Liver (tissue), 3 donors: ENCODE results near the gene TTI1.

Experiments
- FOXA1 ChIP-seq: IDR thresholded peaks from 2 replicates; pipeline ENCODE4 v1.6.1; 2016; ENCODE audit warnings: antibody characterized with exemption
- FOXA2 ChIP-seq: IDR thresholded peaks from 2 replicates; pipeline ENCODE4 v1.6.1; 2016; ENCODE audit warnings: antibody characterized with exemption
- GABPA ChIP-seq, 2 donors: IDR thresholded peaks in 1 of 2; conservative IDR thresholded peaks in 1 of 2; 2 replicates each; pipeline ENCODE4 v1.6.1; 2016; ENCODE audit warnings: antibody characterized with exemption in 2 of 2, mild to moderate bottlenecking in 1 of 2, moderate library complexity in 1 of 2
- HNF4A ChIP-seq, 2 donors: conservative IDR thresholded peaks; 2 replicates each; pipeline ENCODE4 v1.6.1; 2016; ENCODE audit warnings: antibody characterized with exemption in 2 of 2, mild to moderate bottlenecking in 2 of 2
- RXRA ChIP-seq, 2 donors: IDR thresholded peaks; 2 replicates each; pipeline ENCODE4 v1.6.1; 2017 to 2018; ENCODE audit warnings: antibody characterized with exemption in 2 of 2, mild to moderate bottlenecking in 1 of 2
- SP1 ChIP-seq: IDR thresholded peaks from 2 replicates; pipeline ENCODE4 v1.6.1; 2018; ENCODE audit warnings: antibody characterized with exemption, mild to moderate bottlenecking
- TAF1 ChIP-seq: conservative IDR thresholded peaks from 2 replicates; pipeline ENCODE4 v1.6.1; 2016; ENCODE audit warnings: antibody characterized with exemption, mild to moderate bottlenecking
- YY1 ChIP-seq: IDR thresholded peaks from 2 replicates; pipeline ENCODE4 v1.6.1; 2016; ENCODE audit warnings: antibody characterized with exemption, mild to moderate bottlenecking
- TF ChIP-seq, protein P1 (sequence below): fragments of 150-350 bp; IDR thresholded peaks from 2 replicates; pipeline ENCODE4 v1.5.1; 2017; ENCODE audit warnings: improper control_type of control experiment, low read depth, low read length; ENCODE audit not compliant: missing input control
- TF ChIP-seq, protein P2 (sequence below): IDR thresholded peaks from 2 replicates; pipeline ENCODE4 v1.6.1; 2016; ENCODE audit warnings: antibody characterized with exemption
- TF ChIP-seq, protein P3 (sequence below): IDR thresholded peaks from 2 replicates; pipeline ENCODE4 v1.6.1; 2016; ENCODE audit warnings: antibody characterized with exemption
- TF ChIP-seq, protein P4 (sequence below): IDR thresholded peaks from 2 replicates; pipeline ENCODE4 v1.6.1; 2016; ENCODE audit warnings: antibody characterized with exemption
- TF ChIP-seq, protein P5 (sequence below): IDR thresholded peaks from 2 replicates; pipeline ENCODE4 v1.6.1; 2016; ENCODE audit warnings: antibody characterized with exemption, mild to moderate bottlenecking
- donor health status: healthy.
- donor health status: healthy.

DNA sequence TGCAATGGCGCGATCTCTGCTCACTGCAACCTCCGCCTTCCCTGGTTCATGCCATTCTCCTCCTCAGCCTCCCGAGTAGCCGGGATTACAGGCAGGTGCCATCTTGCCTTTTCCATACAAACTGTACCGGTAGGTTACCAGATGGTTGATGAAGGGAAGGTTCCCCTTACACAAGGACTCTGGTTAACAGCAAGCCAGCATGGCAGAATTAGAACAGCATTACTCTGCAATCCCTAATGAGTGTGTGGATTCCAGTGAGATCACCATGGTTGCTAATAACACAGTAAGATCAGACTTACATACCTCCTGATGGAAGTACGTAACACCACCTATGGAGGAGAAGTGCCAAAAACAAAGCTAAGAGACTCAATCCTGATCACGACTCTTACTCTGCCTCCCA, 51.7 kb downstream of the TTI1 start:
- TF ChIP-seq, protein P1, sequence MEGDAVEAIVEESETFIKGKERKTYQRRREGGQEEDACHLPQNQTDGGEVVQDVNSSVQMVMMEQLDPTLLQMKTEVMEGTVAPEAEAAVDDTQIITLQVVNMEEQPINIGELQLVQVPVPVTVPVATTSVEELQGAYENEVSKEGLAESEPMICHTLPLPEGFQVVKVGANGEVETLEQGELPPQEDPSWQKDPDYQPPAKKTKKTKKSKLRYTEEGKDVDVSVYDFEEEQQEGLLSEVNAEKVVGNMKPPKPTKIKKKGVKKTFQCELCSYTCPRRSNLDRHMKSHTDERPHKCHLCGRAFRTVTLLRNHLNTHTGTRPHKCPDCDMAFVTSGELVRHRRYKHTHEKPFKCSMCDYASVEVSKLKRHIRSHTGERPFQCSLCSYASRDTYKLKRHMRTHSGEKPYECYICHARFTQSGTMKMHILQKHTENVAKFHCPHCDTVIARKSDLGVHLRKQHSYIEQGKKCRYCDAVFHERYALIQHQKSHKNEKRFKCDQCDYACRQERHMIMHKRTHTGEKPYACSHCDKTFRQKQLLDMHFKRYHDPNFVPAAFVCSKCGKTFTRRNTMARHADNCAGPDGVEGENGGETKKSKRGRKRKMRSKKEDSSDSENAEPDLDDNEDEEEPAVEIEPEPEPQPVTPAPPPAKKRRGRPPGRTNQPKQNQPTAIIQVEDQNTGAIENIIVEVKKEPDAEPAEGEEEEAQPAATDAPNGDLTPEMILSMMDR: no peak
- TF ChIP-seq, protein P2, sequence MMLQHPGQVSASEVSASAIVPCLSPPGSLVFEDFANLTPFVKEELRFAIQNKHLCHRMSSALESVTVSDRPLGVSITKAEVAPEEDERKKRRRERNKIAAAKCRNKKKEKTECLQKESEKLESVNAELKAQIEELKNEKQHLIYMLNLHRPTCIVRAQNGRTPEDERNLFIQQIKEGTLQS: no peak
- no peak for TF ChIP-seq TAF1
- TF ChIP-seq, protein P3, sequence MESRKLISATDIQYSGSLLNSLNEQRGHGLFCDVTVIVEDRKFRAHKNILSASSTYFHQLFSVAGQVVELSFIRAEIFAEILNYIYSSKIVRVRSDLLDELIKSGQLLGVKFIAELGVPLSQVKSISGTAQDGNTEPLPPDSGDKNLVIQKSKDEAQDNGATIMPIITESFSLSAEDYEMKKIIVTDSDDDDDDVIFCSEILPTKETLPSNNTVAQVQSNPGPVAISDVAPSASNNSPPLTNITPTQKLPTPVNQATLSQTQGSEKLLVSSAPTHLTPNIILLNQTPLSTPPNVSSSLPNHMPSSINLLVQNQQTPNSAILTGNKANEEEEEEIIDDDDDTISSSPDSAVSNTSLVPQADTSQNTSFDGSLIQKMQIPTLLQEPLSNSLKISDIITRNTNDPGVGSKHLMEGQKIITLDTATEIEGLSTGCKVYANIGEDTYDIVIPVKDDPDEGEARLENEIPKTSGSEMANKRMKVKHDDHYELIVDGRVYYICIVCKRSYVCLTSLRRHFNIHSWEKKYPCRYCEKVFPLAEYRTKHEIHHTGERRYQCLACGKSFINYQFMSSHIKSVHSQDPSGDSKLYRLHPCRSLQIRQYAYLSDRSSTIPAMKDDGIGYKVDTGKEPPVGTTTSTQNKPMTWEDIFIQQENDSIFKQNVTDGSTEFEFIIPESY: no peak
- TF ChIP-seq SP1: no peak
- TF ChIP-seq FOXA2: no peak
- TF ChIP-seq, protein P4, sequence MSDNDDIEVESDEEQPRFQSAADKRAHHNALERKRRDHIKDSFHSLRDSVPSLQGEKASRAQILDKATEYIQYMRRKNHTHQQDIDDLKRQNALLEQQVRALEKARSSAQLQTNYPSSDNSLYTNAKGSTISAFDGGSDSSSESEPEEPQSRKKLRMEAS: no peak
- TF ChIP-seq FOXA1: no peak
- TF ChIP-seq HNF4A (conservative IDR thresholded peaks at IDR 0.05): no peak
- TF ChIP-seq RXRA (IDR thresholded peaks at IDR 0.05): no peak
- TF ChIP-seq, protein P5, sequence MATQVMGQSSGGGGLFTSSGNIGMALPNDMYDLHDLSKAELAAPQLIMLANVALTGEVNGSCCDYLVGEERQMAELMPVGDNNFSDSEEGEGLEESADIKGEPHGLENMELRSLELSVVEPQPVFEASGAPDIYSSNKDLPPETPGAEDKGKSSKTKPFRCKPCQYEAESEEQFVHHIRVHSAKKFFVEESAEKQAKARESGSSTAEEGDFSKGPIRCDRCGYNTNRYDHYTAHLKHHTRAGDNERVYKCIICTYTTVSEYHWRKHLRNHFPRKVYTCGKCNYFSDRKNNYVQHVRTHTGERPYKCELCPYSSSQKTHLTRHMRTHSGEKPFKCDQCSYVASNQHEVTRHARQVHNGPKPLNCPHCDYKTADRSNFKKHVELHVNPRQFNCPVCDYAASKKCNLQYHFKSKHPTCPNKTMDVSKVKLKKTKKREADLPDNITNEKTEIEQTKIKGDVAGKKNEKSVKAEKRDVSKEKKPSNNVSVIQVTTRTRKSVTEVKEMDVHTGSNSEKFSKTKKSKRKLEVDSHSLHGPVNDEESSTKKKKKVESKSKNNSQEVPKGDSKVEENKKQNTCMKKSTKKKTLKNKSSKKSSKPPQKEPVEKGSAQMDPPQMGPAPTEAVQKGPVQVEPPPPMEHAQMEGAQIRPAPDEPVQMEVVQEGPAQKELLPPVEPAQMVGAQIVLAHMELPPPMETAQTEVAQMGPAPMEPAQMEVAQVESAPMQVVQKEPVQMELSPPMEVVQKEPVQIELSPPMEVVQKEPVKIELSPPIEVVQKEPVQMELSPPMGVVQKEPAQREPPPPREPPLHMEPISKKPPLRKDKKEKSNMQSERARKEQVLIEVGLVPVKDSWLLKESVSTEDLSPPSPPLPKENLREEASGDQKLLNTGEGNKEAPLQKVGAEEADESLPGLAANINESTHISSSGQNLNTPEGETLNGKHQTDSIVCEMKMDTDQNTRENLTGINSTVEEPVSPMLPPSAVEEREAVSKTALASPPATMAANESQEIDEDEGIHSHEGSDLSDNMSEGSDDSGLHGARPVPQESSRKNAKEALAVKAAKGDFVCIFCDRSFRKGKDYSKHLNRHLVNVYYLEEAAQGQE: no peak
- no peak for TF ChIP-seq YY1
- no peak for TF ChIP-seq GABPA (IDR thresholded peaks at IDR 0.05 in 1 of 2, conservative IDR thresholded peaks at IDR 0.05 in 1 of 2)
